ENCODE results near the gene PRR15L. TPM values are rescaled to one million over a fixed set of nuclear protein-coding genes. Genes with fewer than 3 reads are reported as not detected.

PRR15L gene
- total RNA-seq, 1 donor from 2014 or later, result 2.2 TPM

DNA sequence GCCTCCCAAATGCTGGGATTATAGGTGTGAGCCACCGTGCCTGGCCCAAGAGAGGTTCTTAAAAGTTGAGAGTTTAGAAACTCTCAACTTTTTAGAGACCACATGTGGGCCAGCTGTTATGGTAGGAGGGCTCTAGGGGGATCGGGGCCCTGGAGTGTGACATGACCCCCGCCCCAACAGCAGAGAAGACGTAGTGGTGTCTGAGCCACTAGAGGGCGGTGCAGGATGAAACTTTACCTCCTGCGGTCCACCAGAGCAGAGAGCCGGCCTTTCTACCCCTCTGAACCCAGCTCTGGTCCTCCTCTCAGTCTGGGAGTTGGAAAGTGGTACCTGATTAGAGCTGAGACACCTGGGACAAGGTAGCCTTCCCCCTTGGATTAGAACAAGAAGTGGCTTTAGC lies 20.6 kb upstream of the PRR15L start:
- H3K36me3 ChIP-seq, result peaks cover 0 to 81% of the 10 kb centered on the region in 2 donors
- H3K9me3 ChIP-seq, result no peaks in the 10 kb centered on the region
- H3K4me1 ChIP-seq, result no peaks in the 10 kb centered on the region
- intact Hi-C loops (cut with DNase I), result loop anchor here (5.0 kb wide), 1 partner anchor 39 kb away; no protein-coding TSS in a partner anchor
- no peak for DNase-seq (ENCODE audit: extremely low spot score in 2 of 2)
- no peaks in the 10 kb centered on the region for H3K27me3 ChIP-seq
- H3K4me3 ChIP-seq, result no peak overlapping the region
- no peak overlapping the region for H3K27ac ChIP-seq
- TF ChIP-seq, protein P1, sequence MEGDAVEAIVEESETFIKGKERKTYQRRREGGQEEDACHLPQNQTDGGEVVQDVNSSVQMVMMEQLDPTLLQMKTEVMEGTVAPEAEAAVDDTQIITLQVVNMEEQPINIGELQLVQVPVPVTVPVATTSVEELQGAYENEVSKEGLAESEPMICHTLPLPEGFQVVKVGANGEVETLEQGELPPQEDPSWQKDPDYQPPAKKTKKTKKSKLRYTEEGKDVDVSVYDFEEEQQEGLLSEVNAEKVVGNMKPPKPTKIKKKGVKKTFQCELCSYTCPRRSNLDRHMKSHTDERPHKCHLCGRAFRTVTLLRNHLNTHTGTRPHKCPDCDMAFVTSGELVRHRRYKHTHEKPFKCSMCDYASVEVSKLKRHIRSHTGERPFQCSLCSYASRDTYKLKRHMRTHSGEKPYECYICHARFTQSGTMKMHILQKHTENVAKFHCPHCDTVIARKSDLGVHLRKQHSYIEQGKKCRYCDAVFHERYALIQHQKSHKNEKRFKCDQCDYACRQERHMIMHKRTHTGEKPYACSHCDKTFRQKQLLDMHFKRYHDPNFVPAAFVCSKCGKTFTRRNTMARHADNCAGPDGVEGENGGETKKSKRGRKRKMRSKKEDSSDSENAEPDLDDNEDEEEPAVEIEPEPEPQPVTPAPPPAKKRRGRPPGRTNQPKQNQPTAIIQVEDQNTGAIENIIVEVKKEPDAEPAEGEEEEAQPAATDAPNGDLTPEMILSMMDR (IDR thresholded peaks at IDR 0.05), result peak in 2 of 3 experiments; percentile 58 to 64
- no peak for TF ChIP-seq POLR2A (IDR thresholded peaks at IDR 0.05)

DNA sequence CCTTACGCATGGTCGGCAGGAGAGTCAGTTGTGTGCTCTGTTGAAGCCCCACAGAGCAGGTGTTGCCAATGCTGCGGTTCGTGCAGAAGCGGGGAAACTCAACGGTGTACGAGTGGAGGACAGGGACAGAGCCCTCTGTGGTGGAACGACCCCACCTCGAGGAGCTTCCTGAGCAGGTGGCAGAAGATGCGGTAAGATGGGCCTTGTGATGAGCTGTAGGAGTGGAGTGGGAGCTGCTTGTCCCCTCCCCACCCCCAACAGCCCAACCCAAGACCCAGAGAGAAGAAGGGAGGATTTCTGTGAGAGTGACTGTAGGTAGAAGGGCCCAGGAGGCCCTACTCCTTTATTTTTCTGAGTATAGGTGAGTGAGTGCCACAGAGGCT lies 18.1 kb upstream of the PRR15L start:
- TF ChIP-seq POLR2A (IDR thresholded peaks at IDR 0.05), result no peak
- TF ChIP-seq POLR2AphosphoS5 (IDR thresholded peaks at IDR 0.05; ENCODE audit: insufficient read depth in 1 of 2, low read depth in 1 of 2), result no peak
- TF ChIP-seq, protein P1 (IDR thresholded peaks at IDR 0.05), result no peak

DNA sequence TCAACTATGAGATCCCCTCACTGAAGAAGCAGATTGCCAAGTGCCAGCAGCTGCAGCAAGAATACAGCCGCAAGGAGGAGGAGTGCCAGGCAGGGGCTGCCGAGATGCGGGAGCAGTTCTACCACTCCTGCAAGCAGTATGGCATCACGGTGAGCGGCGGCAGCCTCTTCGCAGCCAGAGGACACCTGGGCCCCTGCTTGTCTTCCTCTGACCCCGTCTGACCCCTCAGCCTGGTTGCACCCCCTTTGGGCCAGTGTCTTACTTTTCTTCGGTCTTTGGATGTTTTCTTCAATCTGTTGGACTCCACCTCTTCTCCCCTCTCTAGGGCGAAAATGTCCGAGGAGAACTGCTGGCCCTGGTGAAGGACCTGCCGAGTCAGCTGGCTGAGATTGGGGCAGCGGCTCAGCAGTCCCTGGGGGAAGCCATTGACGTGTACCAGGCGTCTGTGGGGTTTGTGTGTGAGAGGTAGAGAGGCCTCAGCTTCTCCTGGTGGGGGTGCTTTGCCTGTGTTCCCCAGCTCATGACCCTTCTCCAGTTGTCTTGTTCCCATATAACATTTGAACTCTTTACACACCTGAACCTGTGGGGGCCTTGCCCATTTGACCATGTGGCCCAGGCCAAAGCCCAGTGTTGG lies 17.6 kb upstream of the PRR15L start:
- intact Hi-C loops (cut with DNase I), result loop anchor here (5.0 kb wide), 1 partner anchor 42 kb away; no protein-coding TSS in a partner anchor
- TF ChIP-seq, protein P1 (IDR thresholded peaks at IDR 0.05), result no peak
- no peak for TF ChIP-seq POLR2A (IDR thresholded peaks at IDR 0.05)
- TF ChIP-seq POLR2AphosphoS5 (IDR thresholded peaks at IDR 0.05; ENCODE audit: insufficient read depth in 1 of 2, low read depth in 1 of 2), result no peak
- Histone ChIP-seq H3K9me3 (no peaks in the 10 kb centered on the region), H3K4me3 (no peak overlapping the region), H3K4me1 (peaks cover 17% of the 10 kb centered on the region), H3K36me3 (peaks cover 0 to 67% of the 10 kb centered on the region in 2 donors), H3K27me3 (no peaks in the 10 kb centered on the region), H3K27ac (no peak overlapping the region)
- DNase-seq (ENCODE audit: extremely low spot score in 2 of 2), result no peak

More for the DNA sequence above, 18.1 kb upstream of the PRR15L start:
- intact Hi-C loops (cut with DNase I), result loop anchor here (5.0 kb wide), 1 partner anchor 41 kb away; no protein-coding TSS in a partner anchor
- H3K27me3 ChIP-seq, result no peaks in the 10 kb centered on the region
- DNase-seq (ENCODE audit: extremely low spot score in 2 of 2), result no peak
- peaks cover 15% of the 10 kb centered on the region for H3K4me1 ChIP-seq
- no peak overlapping the region for H3K27ac ChIP-seq
- H3K4me3 ChIP-seq, result no peak overlapping the region
- H3K9me3 ChIP-seq, result no peaks in the 10 kb centered on the region
- peaks cover 0 to 72% of the 10 kb centered on the region in 2 donors for H3K36me3 ChIP-seq

DNA sequence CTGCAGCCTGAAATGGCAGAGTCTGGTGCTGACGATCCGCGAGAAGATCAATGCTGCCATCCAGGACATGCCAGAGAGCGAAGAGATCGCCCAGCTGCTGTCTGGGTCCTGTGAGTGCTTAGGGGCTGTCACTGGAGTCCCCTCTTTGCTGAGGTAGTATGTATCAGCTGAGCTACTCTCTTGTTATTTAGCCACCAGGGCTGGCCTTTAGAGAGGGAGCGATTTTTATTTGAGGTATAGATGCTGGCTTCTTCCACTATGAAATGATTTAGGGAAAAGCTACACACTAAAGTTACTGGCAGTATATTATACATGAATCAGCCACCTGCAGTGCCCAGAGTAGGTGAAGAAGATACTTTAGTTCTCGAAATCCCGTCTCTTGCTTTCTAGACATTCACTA lies 15.9 kb upstream of the PRR15L start:
- intact Hi-C loops (cut with DNase I), result no loop called here
- H3K36me3 ChIP-seq, result peaks cover 0 to 50% of the 10 kb centered on the region in 2 donors

More for the DNA sequence above, 15.9 kb upstream of the PRR15L start:
- no peak for DNase-seq (ENCODE audit: extremely low spot score in 2 of 2)
- Histone ChIP-seq H3K27ac (no peak overlapping the region), H3K9me3 (no peaks in the 10 kb centered on the region), H3K4me3 (no peak overlapping the region), H3K4me1 (peaks cover 23% of the 10 kb centered on the region), H3K27me3 (no peaks in the 10 kb centered on the region)
- TF ChIP-seq, protein P1 (IDR thresholded peaks at IDR 0.05), result no peak
- no peak for TF ChIP-seq POLR2A (IDR thresholded peaks at IDR 0.05)
- no peak for TF ChIP-seq POLR2AphosphoS5 (IDR thresholded peaks at IDR 0.05; ENCODE audit: insufficient read depth in 1 of 2, low read depth in 1 of 2)
